Large intestine (tissue), 3 donors: ENCODE data around the gene ADGRD2. TPM values are rescaled to one million over a fixed set of nuclear protein-coding genes. Genes with fewer than 3 reads are reported as not detected.
"Not testable (repeated sequence)": the region's sequence is repeated elsewhere in the genome, so short reads cannot be mapped to it uniquely, and the experiment has no call there.

Experiments used
- DNase-seq, 2 donors: peaks; one replicate each; pipeline versions ENCODE4 v3.0.0 to v3.0.0-alpha.2; 2013
- H3K27ac ChIP-seq: one replicate; pipeline ENCODE4 v1.5.1; 2013; ENCODE audit warnings: low read length
- H3K27me3 ChIP-seq: 2 replicates; pipeline ENCODE4 v1.6.1; 2013; ENCODE audit warnings: low read length; ENCODE audit not compliant: control insufficient read depth, insufficient read depth
- H3K36me3 ChIP-seq: 2 replicates; pipeline ENCODE4 v1.6.1; 2013; ENCODE audit warnings: low read length; ENCODE audit not compliant: control insufficient read depth, insufficient read depth
- H3K4me1 ChIP-seq: one replicate; pipeline ENCODE4 v1.6.1; 2013; ENCODE audit warnings: low read length; ENCODE audit not compliant: control insufficient read depth, insufficient read depth
- H3K4me3 ChIP-seq: one replicate; pipeline ENCODE4 v1.5.1; 2013; ENCODE audit warnings: low read length
- H3K9me3 ChIP-seq: one replicate; pipeline ENCODE4 v1.6.1; 2013; ENCODE audit warnings: mild to moderate bottlenecking, low read depth, low read length, moderate library complexity; ENCODE audit not compliant: control insufficient read depth
- WGBS: methylation state at CpG from one replicate; pipeline ENCODE4 v1.1.5; 2013; ENCODE audit warnings: low lambda C conversion rate; ENCODE audit not compliant: insufficient coverage; 5-methylcytosine and 5-hydroxymethylcytosine counted together
- polyA plus RNA-seq: library from polyadenylated mRNA; unstranded; fragments of 120-200 nt; gene quantifications from one replicate; pipeline ENCODE4 v1.2.1, GENCODE V29; 2013

The ADGRD2 gene
- polyA plus RNA-seq, 1 donor, result not detected

- H3K36me3 ChIP-seq, result peaks cover 30% of the 10 kb centered on the region
- no peaks in the 10 kb centered on the region for H3K9me3 ChIP-seq
- no peaks in the 10 kb centered on the region for H3K27me3 ChIP-seq
- no peak overlapping the region for H3K27ac ChIP-seq
- WGBS, result 87% methylated on average over 7 of the region's 17 CpGs
- H3K4me1 ChIP-seq, result peaks cover 2% of the 10 kb centered on the region
- no peak for DNase-seq
- no peak overlapping the region for H3K4me3 ChIP-seq
Measured at GRCh38 chr9:124415852-124416484, 34.3 kb upstream of the ADGRD2 start.

GRCh38 chr9:124419832-124420489 is 30.3 kb upstream of the ADGRD2 start:
- no peaks in the 10 kb centered on the region for H3K9me3 ChIP-seq
- no peaks in the 10 kb centered on the region for H3K4me1 ChIP-seq
- peaks cover 10% of the 10 kb centered on the region for H3K27me3 ChIP-seq
- no peak overlapping the region for H3K27ac ChIP-seq
- no CpG with 5 or more reads among the region's 6 CpGs for WGBS
- H3K36me3 ChIP-seq, result no peaks in the 10 kb centered on the region
- H3K4me3 ChIP-seq, result no peak overlapping the region
- no peak for DNase-seq

DNA sequence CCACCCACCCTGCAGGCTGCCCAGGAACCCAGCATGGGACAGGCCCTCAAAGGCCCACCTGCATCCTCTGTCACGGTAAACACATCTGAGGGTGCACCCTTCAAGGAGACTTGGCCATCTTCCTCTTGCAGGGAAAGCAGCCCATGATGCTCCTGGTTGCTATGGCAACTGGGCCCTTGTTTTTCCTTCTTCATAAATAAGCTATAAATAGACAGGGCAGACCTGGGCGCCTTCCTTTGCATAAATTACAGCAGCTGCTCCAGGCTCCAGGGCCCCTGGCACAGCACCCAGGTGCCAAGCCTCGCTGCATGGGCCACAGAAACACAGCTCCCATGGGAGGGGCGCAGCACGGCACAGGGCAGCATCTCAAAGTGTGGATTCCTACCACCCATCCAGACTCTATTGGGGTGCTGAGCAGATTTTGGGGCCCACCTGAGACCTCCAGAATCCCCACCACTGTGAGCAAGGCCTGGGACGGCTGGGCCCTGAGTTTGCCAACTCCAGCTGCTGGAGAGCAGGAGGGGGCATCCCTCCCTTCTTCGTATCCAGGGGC is 29.2 kb upstream of the ADGRD2 start:
- H3K36me3 ChIP-seq, result no peaks in the 10 kb centered on the region
- peaks cover 10% of the 10 kb centered on the region for H3K27me3 ChIP-seq
- no CpG with 5 or more reads among the region's 7 CpGs for WGBS
- H3K4me1 ChIP-seq, result no peaks in the 10 kb centered on the region
- peak in 1 of 2 donors; percentile 13 for DNase-seq
- H3K27ac ChIP-seq, result no peak overlapping the region
- no peak overlapping the region for H3K4me3 ChIP-seq
- no peaks in the 10 kb centered on the region for H3K9me3 ChIP-seq

DNA sequence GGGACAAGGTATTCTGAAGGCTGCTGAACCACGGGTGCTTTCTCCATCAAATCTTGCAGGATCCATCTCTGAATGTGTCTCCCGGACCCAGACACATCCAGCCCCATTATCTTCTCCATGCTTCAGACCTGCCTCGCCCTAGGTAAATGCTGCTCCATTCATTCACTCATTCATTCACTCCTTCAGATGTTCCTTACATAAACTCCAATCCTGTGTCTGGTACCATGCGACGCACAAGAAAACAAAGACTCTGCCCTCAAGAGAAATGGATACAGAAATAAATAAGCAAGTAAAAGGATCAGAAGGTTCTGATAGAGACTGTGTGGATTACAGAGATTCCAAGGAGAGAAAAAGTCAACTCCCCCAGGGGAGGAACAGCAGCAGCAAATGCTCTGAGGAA is 27.1 kb upstream of the ADGRD2 start:
- Histone ChIP-seq H3K9me3 (no peaks in the 10 kb centered on the region), H3K27me3 (peaks cover 10% of the 10 kb centered on the region), H3K4me1 (no peaks in the 10 kb centered on the region), H3K36me3 (no peaks in the 10 kb centered on the region), H3K4me3 (no peak overlapping the region), H3K27ac (no peak overlapping the region)
- 90% methylated on average over 2 of the region's 5 CpGs for WGBS
- no peak for DNase-seq

GRCh38 chr9:124423591-124423990 is 26.7 kb upstream of the ADGRD2 start:
- WGBS, result 60% methylated on average over 1 of the region's 11 CpGs
- DNase-seq, result no peak
- Histone ChIP-seq H3K27ac (no peak overlapping the region), H3K9me3 (no peaks in the 10 kb centered on the region), H3K36me3 (no peaks in the 10 kb centered on the region), H3K27me3 (peaks cover 10% of the 10 kb centered on the region), H3K4me3 (no peak overlapping the region), H3K4me1 (no peaks in the 10 kb centered on the region)

- not testable (repeated sequence) for H3K4me1 ChIP-seq, H3K27ac ChIP-seq, DNase-seq, H3K36me3 ChIP-seq, H3K9me3 ChIP-seq, H3K27me3 ChIP-seq, H3K4me3 ChIP-seq
- WGBS, result no CpG with 5 or more reads among the region's 12 CpGs
Measured at GRCh38 chr9:124425733-124426132, 24.5 kb upstream of the ADGRD2 start.

DNA sequence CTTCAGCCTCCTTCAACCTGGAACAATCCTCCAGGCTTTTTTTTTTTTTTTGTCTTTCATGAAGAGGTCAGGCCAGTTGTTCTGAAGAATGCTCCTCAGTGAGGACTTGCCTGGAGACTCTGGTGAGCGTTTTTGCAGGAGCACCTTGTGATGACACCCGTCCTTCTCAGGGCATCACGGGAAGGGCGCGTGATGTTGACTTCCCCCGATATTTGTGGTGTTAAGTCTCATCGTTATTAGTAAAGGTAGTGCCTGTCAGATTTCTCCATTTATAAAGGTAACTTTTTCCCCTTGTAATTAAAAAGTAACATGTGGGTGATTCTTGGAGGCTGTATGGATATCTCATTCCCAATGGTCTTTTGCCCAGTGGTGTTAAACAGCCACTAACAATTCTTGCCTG is 23.9 kb upstream of the ADGRD2 start:
- no peak overlapping the region for H3K27ac ChIP-seq
- WGBS, result no CpG with 5 or more reads among the region's 7 CpGs
- H3K4me3 ChIP-seq, result no peak overlapping the region
- H3K27me3 ChIP-seq, result peaks cover 10% of the 10 kb centered on the region
- H3K9me3 ChIP-seq, result no peaks in the 10 kb centered on the region
- no peaks in the 10 kb centered on the region for H3K4me1 ChIP-seq
- DNase-seq, result no peak
- no peaks in the 10 kb centered on the region for H3K36me3 ChIP-seq

DNA sequence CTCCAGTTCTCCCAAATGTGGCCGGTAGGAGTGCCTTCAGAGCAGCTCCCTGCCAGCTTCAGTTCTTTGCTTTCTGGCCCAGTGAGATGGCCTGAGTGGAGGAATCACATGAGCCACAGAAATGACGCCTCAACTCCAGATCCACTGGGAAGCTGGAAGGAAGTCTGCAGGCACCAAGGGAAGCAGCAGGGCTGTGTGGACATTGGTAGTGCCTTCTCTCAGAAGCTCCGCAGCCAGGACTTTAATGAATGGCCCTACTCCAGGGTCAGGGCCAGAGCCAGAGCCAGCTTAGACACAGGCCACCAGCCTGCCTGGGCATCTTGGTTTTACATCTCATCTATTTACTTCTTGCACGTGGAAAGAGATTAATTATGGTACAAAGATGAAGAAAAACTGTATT is 23.0 kb upstream of the ADGRD2 start:
- no peak for DNase-seq
- Histone ChIP-seq H3K27me3 (peaks cover 10% of the 10 kb centered on the region), H3K9me3 (no peaks in the 10 kb centered on the region), H3K27ac (no peak overlapping the region), H3K4me1 (no peaks in the 10 kb centered on the region), H3K4me3 (no peak overlapping the region), H3K36me3 (no peaks in the 10 kb centered on the region)
- WGBS, result 100% methylated on average over 1 of the region's 4 CpGs

DNA sequence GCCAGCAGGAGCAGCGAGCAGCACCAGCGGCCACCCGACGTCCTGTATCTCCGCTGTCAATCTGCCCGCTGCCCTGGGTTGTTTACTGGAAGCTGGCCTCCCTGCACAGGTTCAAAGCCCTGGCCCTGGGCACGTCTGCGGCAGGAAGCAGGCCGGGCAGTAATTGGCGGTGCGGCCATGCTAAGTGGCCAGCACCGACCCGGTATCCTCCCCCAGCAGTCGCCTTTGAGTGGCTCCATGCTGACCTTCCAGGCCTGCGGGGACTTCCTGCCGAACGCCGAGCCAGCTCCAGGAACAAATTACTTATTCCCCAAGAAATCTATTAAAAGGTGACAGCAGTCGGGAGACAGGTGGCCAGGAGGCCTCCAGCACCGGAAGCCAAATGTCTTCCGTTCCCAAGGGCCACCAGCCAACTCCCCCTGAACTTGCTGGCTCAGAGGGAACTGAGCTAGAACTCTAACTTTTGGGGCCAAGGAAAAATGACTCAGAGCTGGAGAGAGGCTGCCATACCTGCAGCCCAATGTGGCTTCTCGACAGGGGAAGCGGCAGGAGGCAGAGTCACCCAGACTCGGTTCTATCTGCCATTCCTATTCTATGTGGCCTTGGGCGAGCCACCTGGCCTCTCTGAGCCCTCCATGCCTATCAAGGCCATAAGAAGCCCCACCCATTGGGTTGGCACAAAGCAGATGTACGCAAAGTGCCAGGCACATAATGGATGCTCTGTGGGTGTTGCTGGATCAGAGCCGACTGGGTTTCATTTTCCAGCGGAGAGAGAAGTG is 21.3 kb upstream of the ADGRD2 start:
- WGBS, result no CpG with 5 or more reads among the region's 28 CpGs
- Histone ChIP-seq H3K27me3 (peaks cover 3% of the 10 kb centered on the region), H3K4me1 (no peaks in the 10 kb centered on the region), H3K4me3 (no peak overlapping the region), H3K27ac (no peak overlapping the region), H3K36me3 (no peaks in the 10 kb centered on the region), H3K9me3 (no peaks in the 10 kb centered on the region)
- DNase-seq, result no peak

- H3K27ac ChIP-seq, result no peak overlapping the region
- no peaks in the 10 kb centered on the region for H3K36me3 ChIP-seq
- no peaks in the 10 kb centered on the region for H3K9me3 ChIP-seq
- no peak overlapping the region for H3K4me3 ChIP-seq
- WGBS, result no CpG with 5 or more reads among the region's 4 CpGs
- no peaks in the 10 kb centered on the region for H3K27me3 ChIP-seq
- DNase-seq, result no peak
- no peaks in the 10 kb centered on the region for H3K4me1 ChIP-seq
Measured at GRCh38 chr9:124429530-124429867, 20.8 kb upstream of the ADGRD2 start.
